Parathyroid adenoma (tissue), 2 donors: ENCODE measurements around the gene ROBO1.

Experiments used
- H2AFZ ChIP-seq: fragments of 300-600 bp; sonication (generic); one replicate; pipeline ENCODE4 v1.7.0; 2017; ENCODE audit warnings: antibody characterized with exemption, mild to moderate bottlenecking
- H3K27ac ChIP-seq: fragments of 300-600 bp; sonication (generic); one replicate; pipeline ENCODE4 v1.7.0; 2017
- H3K27me3 ChIP-seq: fragments of 300-600 bp; sonication (generic); one replicate; pipeline ENCODE4 v1.7.0; 2017; ENCODE audit warnings: low read length; ENCODE audit not compliant: control insufficient read depth, insufficient read depth
- H3K36me3 ChIP-seq: fragments of 300-600 bp; sonication (generic); one replicate; pipeline ENCODE4 v1.7.0; 2017; ENCODE audit warnings: low read length; ENCODE audit not compliant: control insufficient read depth, insufficient read depth
- H3K4me1 ChIP-seq: fragments of 300-600 bp; sonication (generic); one replicate; pipeline ENCODE4 v1.7.0; 2017; ENCODE audit warnings: control low read depth
- H3K4me2 ChIP-seq: fragments of 300-600 bp; sonication (generic); one replicate; pipeline ENCODE4 v1.7.0; 2017; ENCODE audit warnings: low read length
- H3K4me3 ChIP-seq: fragments of 300-600 bp; sonication (generic); one replicate; pipeline ENCODE4 v1.7.0; 2017; ENCODE audit warnings: low read depth, low read length
- H3K79me2 ChIP-seq: fragments of 300-600 bp; sonication (generic); one replicate; pipeline ENCODE4 v1.7.0; 2017; ENCODE audit warnings: control low read depth
- H3K9ac ChIP-seq: fragments of 300-600 bp; sonication (generic); one replicate; pipeline ENCODE4 v1.7.0; 2017; ENCODE audit warnings: mild to moderate bottlenecking
- H3K9me3 ChIP-seq: fragments of 300-600 bp; sonication (generic); one replicate; pipeline ENCODE4 v1.7.0; 2017; ENCODE audit warnings: low read length; ENCODE audit not compliant: control insufficient read depth
- TF ChIP-seq, protein P1 (sequence below): fragments of 300-600 bp; sonication (generic); IDR thresholded peaks from one replicate; pipeline ENCODE4 v1.7.0; 2017; ENCODE audit warnings: antibody characterized with exemption, mild to moderate bottlenecking
- donor health status: primary hyperparathyroidism.

The ROBO1 gene

DNA sequence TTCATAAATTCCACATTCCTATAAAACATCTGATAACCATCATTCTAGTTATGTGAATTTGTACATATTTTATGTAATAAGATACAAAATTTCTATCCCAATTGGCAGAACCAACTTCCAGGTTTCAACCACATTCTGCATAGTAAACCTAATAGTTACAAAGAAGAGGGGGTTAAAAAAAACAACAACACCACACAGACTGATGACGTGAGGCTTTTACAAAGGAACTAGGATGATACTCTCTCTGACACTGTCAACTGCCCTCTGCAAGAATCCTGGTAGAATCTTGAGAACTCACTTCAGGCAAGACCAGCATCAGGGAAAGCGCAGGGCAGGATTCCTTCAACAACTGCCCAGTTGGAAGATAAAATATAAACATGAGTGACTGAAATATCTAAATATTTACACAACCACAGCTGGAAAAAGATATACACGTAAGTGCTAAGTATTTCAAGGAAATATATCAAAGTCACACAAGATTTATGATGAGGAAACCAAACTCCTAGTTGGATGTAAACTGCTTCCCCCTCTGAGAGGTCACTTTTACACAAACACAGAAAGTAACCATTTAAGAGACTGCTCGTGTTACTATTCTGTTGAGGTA lies 816.4 kb downstream of the ROBO1 start:
- no peaks in the 10 kb centered on the region for H3K4me1 ChIP-seq
- H3K4me3 ChIP-seq: no peak overlapping the region
- TF ChIP-seq, protein P1, sequence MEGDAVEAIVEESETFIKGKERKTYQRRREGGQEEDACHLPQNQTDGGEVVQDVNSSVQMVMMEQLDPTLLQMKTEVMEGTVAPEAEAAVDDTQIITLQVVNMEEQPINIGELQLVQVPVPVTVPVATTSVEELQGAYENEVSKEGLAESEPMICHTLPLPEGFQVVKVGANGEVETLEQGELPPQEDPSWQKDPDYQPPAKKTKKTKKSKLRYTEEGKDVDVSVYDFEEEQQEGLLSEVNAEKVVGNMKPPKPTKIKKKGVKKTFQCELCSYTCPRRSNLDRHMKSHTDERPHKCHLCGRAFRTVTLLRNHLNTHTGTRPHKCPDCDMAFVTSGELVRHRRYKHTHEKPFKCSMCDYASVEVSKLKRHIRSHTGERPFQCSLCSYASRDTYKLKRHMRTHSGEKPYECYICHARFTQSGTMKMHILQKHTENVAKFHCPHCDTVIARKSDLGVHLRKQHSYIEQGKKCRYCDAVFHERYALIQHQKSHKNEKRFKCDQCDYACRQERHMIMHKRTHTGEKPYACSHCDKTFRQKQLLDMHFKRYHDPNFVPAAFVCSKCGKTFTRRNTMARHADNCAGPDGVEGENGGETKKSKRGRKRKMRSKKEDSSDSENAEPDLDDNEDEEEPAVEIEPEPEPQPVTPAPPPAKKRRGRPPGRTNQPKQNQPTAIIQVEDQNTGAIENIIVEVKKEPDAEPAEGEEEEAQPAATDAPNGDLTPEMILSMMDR: no peak
- H3K9me3 ChIP-seq: no peaks in the 10 kb centered on the region
- H3K27me3 ChIP-seq: no peaks in the 10 kb centered on the region
- no peak overlapping the region for H3K4me2 ChIP-seq
- no peak overlapping the region for H3K27ac ChIP-seq
- no peaks in the 10 kb centered on the region for H3K79me2 ChIP-seq
- H3K36me3 ChIP-seq: no peaks in the 10 kb centered on the region
- H3K9ac ChIP-seq: no peak overlapping the region
- no peak overlapping the region for H2AFZ ChIP-seq

DNA sequence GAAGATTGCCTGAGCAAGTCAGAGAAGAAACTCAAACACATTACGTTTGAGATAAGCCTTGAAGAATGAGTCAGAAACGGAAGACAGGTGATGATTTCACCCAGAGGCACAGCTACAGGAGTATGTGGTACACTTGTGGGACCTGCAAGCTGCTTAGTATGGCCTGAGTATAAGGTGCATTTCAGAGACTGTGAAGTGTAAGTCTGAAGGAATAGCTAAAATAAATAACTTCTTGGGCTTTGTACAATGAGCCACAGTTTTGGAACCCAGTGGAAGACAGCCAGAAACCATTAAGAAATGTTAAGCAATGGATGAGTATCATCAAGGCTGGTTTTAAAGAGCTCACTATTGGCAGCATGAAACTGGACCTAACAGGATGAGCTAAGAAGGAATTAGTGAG lies 826.2 kb downstream of the ROBO1 start:
- no peaks in the 10 kb centered on the region for H3K79me2 ChIP-seq
- H3K4me3 ChIP-seq: no peak overlapping the region
- no peak overlapping the region for H2AFZ ChIP-seq
- H3K4me1 ChIP-seq: no peaks in the 10 kb centered on the region
- H3K4me2 ChIP-seq: no peak overlapping the region
- H3K9me3 ChIP-seq: no peaks in the 10 kb centered on the region
- H3K9ac ChIP-seq: no peak overlapping the region
- H3K36me3 ChIP-seq: no peaks in the 10 kb centered on the region
- H3K27ac ChIP-seq: no peak overlapping the region
- TF ChIP-seq, protein P1: no peak
- H3K27me3 ChIP-seq: no peaks in the 10 kb centered on the region

DNA sequence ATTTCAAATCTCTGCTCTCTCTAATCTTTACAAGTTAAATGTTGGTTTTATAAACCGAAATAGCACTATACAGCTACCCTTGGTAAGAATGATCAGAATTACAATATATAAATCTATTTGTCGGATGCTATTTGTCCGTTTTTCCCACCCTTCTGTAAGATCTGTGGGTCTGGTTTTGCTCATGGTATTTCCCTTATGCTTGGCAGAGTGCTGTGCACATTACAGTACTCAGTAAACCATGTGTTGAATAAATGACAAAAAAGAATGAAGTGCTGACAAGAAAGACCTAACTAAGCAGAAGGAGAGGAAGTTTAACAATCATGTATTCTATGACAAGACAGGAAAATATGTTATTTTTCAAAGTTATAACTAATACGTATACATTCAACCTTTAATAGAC lies 827.2 kb downstream of the ROBO1 start:
- no peaks in the 10 kb centered on the region for H3K27me3 ChIP-seq
- no peak overlapping the region for H3K4me2 ChIP-seq
- no peaks in the 10 kb centered on the region for H3K36me3 ChIP-seq
- no peak overlapping the region for H3K27ac ChIP-seq
- H3K9me3 ChIP-seq: no peaks in the 10 kb centered on the region
- H3K79me2 ChIP-seq: no peaks in the 10 kb centered on the region
- no peak overlapping the region for H3K9ac ChIP-seq
- no peaks in the 10 kb centered on the region for H3K4me1 ChIP-seq
- TF ChIP-seq, protein P1: no peak
- no peak overlapping the region for H3K4me3 ChIP-seq
- H2AFZ ChIP-seq: no peak overlapping the region

DNA sequence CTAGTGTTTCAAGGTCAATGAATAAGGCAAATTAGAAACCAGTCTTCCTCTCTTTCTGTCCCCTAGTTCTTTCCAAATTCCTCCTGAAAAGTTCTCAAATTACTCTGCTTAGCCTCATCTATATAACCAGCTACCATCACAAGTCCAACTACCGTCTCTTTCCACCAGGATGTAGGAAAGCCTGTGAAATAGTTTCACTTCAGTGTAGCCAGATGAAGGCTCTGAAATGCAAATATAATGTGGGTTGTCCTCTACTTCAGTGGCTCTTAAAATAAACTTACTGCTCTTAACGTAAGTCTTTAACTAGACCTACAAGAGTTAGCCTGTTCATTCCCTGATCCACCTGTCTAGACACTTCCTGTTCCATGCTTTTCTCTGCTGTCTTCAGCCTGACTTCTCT lies 827.7 kb downstream of the ROBO1 start:
- H3K9me3 ChIP-seq: no peaks in the 10 kb centered on the region
- no peaks in the 10 kb centered on the region for H3K27me3 ChIP-seq
- H3K4me3 ChIP-seq: no peak overlapping the region
- no peak overlapping the region for H3K27ac ChIP-seq
- no peaks in the 10 kb centered on the region for H3K79me2 ChIP-seq
- no peaks in the 10 kb centered on the region for H3K4me1 ChIP-seq
- no peak overlapping the region for H3K9ac ChIP-seq
- no peak overlapping the region for H3K4me2 ChIP-seq
- H2AFZ ChIP-seq: no peak overlapping the region
- H3K36me3 ChIP-seq: no peaks in the 10 kb centered on the region
- TF ChIP-seq, protein P1: no peak

DNA sequence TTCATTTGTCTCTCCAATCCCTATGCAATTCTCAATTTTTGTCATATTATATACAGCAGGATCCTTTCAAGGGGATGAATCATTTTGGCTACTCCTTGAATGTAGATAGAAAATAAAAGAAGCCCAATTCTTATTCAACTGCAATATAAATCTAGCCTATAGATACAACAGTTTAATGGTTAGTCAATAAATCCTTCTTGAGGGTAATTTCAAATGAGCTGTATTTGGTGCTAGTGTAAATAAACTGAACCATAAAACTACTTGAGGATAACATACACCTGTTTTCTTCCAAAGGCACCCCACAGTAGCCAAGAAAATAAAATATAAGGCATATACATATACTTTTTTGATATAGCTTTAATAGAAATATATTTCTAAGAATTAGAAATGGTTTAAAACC lies 830.3 kb downstream of the ROBO1 start:
- Histone ChIP-seq H2AFZ (no peak overlapping the region), H3K9me3 (no peaks in the 10 kb centered on the region), H3K36me3 (no peaks in the 10 kb centered on the region), H3K27ac (no peak overlapping the region), H3K4me3 (no peak overlapping the region), H3K79me2 (no peaks in the 10 kb centered on the region), H3K27me3 (no peaks in the 10 kb centered on the region), H3K4me1 (no peaks in the 10 kb centered on the region), H3K4me2 (no peak overlapping the region), H3K9ac (no peak overlapping the region)
- TF ChIP-seq, protein P1: no peak
